ENCODE measurements around the gene TUBB2B.

The TUBB2B gene

GRCh38 chr6:3232017-3232945 is 4.8 kb upstream of the TUBB2B start:
- no peak for DNase-seq

- DNase-seq: no peak
Observed at GRCh38 chr6:3231247-3232016, 4.0 kb upstream of the TUBB2B start.

- no peak for DNase-seq
Observed at GRCh38 chr6:3230900-3231246, 3.4 kb upstream of the TUBB2B start.

GRCh38 chr6:3230256-3230882 is 2.9 kb upstream of the TUBB2B start:
- no peak for DNase-seq

GRCh38 chr6:3229566-3230178 is 2.2 kb upstream of the TUBB2B start:
- no peak for DNase-seq

GRCh38 chr6:3228771-3229565 is 1.5 kb upstream of the TUBB2B start:
- no peak for DNase-seq

GRCh38 chr6:3228046-3228671 is 706 bp upstream of the TUBB2B start:
- no peak for DNase-seq

GRCh38 chr6:3226481-3227362 is 731 bp downstream of the TUBB2B start:
- DNase-seq: no peak

GRCh38 chr6:3226042-3226441 is 1.4 kb downstream of the TUBB2B start:
- no peak for DNase-seq

GRCh38 chr6:3222506-3223038 is 4.9 kb downstream of the TUBB2B start:
- DNase-seq: no peak

GRCh38 chr6:3221578-3221977 is 5.9 kb downstream of the TUBB2B start:
- DNase-seq: no peak

GRCh38 chr6:3220366-3220765 is 7.1 kb downstream of the TUBB2B start:
- DNase-seq: no peak

- DNase-seq: no peak
Observed at GRCh38 chr6:3218266-3218665, 9.2 kb downstream of the TUBB2B start.

GRCh38 chr6:3217286-3217685 is 10.2 kb downstream of the TUBB2B start:
- no peak for DNase-seq

- no peak for DNase-seq
Observed at GRCh38 chr6:3214898-3215297, 12.6 kb downstream of the TUBB2B start.

GRCh38 chr6:3213334-3213695 is 14.1 kb downstream of the TUBB2B start:
- DNase-seq: no peak

GRCh38 chr6:3212261-3212660 is 15.2 kb downstream of the TUBB2B start:
- DNase-seq: no peak

GRCh38 chr6:3211681-3212080 is 15.8 kb downstream of the TUBB2B start:
- DNase-seq: no peak

- DNase-seq: no peak
Observed at GRCh38 chr6:3210024-3210610, 17.3 kb downstream of the TUBB2B start.
